Neural progenitor cell (in vitro differentiated cells): ENCODE measurements around the gene MKRN2.

Experiments
- EZH2 ChIP-seq: fragments of 200-600 bp; sonication (generic); IDR thresholded peaks from 2 replicates; pipeline ENCODE4 v1.6.1; 2017; ENCODE audit warnings: antibody characterized with exemption, mild to moderate bottlenecking, moderate library complexity
- EZH2phosphoT487 ChIP-seq: fragments of 200-600 bp; sonication (generic); IDR thresholded peaks from 2 replicates; pipeline ENCODE4 v1.6.1; 2017; ENCODE audit warnings: antibody characterized with exemption
- TF ChIP-seq, protein P1 (sequence below): fragments of 200-600 bp; sonication (generic); IDR thresholded peaks from 2 replicates; pipeline ENCODE4 v1.5.1; 2017; ENCODE audit warnings: antibody characterized with exemption, mild to moderate bottlenecking

DNA sequence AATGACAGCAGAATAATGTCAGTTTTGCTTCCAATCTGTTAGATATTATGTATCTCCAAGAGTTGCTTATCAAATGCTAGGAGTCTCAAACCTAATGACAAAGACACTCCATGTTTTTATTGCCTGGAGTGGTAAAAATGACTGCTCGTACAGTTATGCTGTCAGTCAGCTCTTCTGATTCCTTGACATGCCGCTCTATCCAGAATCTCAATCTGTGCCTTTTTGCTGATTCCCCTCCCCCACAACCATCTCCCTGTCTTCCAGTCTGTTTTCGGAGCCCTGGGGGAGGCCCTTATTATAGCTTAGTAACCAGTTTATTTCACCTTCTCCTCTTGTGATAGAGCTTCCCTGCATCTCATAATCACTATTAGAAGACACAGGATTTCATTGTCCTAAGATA, 2.6 kb downstream of the MKRN2 start:
- TF ChIP-seq, protein P1, sequence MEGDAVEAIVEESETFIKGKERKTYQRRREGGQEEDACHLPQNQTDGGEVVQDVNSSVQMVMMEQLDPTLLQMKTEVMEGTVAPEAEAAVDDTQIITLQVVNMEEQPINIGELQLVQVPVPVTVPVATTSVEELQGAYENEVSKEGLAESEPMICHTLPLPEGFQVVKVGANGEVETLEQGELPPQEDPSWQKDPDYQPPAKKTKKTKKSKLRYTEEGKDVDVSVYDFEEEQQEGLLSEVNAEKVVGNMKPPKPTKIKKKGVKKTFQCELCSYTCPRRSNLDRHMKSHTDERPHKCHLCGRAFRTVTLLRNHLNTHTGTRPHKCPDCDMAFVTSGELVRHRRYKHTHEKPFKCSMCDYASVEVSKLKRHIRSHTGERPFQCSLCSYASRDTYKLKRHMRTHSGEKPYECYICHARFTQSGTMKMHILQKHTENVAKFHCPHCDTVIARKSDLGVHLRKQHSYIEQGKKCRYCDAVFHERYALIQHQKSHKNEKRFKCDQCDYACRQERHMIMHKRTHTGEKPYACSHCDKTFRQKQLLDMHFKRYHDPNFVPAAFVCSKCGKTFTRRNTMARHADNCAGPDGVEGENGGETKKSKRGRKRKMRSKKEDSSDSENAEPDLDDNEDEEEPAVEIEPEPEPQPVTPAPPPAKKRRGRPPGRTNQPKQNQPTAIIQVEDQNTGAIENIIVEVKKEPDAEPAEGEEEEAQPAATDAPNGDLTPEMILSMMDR: no peak
- no peak for TF ChIP-seq EZH2phosphoT487
- TF ChIP-seq EZH2: no peak
